NCI-H2196 treated with DMSO at 0.1 percent for 48 hours (cell line): ENCODE measurements around the gene ZNF554.

ENCODE experiments used
- DNase-seq: peaks from one replicate; lab custom pipeline; 2025; ENCODE audit not compliant: unreplicated experiment; lab: John Stamatoyannopoulos, UW

Gene ZNF554

DNA sequence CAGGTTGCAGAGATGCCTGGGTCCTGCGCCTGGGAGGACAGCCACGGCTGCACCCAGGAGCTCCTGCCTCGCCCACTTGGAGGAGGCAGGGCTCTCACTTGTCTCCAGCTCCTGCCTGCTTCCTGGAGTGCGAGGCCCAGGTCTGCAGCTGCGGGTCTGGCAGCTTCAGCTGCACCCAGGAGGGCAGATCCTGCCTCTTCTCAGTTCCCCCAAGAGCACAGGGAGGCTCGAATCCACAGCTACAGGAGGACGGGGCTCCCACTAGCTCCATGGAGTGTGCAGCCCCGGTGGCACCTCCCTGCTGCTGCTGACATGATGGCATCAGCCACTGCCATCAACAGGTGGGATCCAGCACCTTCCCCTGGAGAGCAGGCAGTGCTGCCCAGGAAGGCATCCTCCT, 4.5 kb downstream of the ZNF554 start:
- no peak for DNase-seq

DNA sequence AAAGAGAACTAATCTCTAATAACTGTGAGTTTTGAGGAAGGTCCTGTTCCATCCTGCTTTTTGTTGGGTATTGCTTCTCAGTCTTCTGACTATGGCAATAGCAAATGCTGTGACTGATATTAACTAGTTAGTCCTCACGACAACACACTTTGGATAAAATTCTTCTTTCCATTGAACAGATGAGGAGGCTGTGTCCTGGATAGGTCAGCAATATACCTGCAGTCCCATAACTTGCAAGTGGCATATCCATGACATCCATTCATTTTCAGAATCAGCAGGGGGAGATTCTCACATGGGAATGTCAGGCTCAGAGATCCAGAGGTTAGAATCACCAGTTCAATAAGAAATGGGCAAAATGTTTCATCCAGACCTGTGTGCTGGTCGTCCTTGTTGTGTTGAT, 7.4 kb downstream of the ZNF554 start:
- no peak for DNase-seq

DNA sequence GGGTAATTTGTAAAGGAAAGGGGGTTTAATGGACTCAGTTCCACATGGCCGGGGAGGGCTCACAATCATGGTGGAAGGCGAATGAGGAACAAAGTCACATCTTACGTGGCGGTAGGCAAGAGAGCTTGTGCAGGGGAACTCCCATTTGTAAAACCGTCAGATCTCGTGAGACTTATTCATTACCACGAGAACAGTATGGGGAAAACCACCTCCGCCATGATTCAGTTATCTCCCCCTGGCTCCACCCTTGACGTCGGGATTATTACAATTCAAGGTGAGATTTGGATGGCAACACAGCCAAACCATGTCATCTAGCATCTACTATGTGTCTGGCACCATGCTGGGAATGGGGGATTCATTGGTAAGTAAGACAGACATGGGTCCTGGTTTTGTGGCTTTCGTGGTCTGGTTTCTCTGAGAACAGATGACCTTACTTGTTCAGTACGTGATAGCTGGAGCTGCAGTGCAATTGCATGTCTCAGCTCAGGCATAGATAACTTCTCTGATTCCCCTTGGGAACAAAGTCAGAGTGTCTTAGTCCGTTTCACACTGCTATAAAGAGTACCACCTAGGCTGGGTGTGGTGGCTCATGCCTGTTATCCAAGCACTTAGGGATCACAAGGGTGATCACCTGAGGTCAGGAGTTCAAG, 8.3 kb downstream of the ZNF554 start:
- no peak for DNase-seq

DNA sequence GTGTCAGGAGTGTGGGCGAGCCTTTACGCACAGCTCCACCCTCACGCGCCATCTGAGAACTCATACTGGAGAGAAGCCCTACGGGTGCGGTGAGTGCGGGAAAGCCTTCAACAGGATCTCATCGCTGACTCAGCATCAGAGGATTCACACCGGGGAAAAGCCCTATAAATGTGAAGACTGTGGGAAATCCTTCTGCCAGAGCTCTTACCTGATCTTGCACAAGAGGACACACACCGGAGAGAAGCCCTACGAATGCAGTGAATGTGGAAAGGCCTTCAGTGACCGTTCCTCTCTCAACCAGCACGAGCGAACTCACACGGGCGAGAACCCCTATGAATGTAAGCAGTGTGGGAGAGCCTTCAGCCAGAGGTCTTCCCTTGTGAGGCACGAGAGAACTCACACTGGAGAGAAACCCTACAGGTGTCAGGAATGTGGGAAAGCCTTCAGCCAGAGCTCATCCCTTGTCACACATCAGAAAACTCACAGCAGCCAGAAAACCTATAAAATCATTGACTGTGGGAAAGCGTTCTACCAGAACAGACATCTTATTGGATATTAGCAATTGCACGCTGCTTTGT, 14.7 kb downstream of the ZNF554 start:
- DNase-seq = no peak

- no peak for DNase-seq
Observed at GRCh38 chr19:2837430-2837829, 17.8 kb downstream of the ZNF554 start.

DNA sequence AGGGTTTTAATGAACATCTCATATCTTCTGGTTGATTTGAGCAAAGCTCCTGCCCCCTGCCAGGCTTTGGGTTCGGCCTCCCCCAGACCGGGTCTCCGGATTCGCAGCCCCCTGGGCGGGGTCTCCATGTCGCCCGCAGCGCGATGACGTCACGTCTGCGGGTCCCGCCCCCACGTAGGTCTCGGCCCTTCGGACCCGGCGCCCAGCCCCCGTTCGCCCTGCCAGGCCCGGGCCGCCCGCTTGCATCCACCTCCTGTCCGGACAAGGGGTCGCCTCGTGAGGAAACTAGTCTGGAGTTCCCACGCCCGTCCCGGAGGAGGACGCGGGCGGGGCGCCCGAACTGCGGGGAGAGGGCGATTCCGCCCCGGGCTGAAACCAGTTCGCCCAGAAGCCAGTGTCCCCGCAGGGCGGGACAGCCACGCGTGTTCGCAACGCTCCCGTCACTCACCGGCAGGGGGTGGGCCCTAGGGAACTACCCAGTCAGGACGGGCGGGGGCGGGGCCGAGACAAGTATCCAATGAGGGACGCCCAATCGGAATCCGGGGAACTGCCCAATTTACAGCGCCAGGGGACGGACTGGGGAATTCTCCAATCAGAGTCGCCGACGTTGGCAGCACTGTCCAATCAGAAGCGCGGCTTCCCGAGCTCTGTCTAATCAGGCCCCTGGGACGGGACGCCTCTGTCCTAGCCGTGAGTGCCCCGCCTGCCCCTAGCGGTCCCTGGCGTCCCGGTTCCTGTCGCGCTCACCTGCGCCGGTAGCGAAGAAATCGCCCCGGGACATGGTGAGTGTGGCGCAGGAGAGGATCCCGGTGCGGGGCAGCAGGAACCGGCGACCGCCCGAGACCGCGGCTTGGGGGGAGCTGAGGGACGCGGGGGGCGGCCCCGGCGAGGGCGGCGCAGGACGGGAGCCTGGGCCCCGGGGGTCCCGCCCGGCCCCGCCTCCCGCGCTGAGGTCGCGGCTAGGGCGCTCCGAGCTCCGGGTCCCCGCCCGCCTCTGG, 21.4 kb downstream of the ZNF554 start, which contains the start of gene ZNF555:
Gene ZNF555, plus strand, starts transcription at position 682 of the 998 bp plus-strand sequence. Its CDS starts 98 bp downstream, at position 780.
- peak; percentile 96 for DNase-seq

- DNase-seq = no peak
Observed at GRCh38 chr19:2841855-2842574, 22.3 kb downstream of the ZNF554 start.

DNA sequence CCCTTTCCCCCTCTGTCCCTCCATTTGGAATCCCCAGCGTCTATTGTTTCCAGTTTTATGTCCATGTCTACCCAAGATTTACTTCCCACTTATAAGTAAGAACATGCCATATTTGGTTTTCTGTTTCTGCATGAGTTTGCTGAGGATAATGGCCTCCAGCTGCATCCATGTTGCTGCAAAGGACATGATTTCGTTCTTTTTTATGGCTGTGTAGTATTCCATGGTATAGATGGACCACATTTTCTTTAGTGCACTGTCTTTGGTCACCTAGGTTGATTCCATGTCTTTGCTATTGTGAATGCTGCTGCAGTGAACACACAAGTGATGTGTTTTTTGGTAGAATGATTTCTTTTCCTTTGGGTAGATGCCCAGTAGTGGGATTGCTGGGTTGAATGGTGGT, 25.4 kb downstream of the ZNF554 start:
- no peak for DNase-seq

DNA sequence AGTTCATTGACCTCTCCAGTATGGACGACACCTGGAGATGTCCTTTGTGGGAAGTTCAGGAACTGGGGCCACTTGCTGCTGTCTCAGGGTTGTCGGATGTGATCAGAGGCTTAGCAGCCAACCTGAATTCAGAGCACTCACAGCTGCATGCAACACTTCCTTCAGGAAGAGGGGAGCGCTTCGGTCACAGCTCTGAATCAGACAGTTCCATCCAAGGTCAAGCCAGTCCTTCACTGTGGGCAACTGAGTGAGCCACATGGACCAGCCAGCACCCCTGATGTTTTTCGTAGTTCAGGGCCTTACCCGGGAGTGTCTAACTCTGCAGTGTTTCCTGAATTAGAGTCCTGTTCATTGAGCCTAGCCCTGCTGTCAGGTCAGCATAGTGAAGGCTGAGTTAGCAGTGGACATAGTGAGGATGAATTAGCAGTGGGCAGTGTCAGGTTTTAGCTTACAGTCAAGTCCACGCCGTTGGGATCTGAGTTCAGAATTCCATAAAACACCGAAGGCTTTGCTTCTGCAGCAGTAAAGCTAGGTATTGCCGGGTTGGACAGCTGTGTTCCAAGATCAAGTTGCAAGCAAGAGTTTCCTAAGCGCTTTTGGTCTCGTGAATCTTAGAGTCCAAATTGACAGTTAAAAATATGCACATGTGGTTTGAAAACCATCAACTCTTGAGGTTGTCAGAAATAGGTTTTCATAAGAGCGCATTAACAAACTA, 26.7 kb downstream of the ZNF554 start:
- no peak for DNase-seq

DNA sequence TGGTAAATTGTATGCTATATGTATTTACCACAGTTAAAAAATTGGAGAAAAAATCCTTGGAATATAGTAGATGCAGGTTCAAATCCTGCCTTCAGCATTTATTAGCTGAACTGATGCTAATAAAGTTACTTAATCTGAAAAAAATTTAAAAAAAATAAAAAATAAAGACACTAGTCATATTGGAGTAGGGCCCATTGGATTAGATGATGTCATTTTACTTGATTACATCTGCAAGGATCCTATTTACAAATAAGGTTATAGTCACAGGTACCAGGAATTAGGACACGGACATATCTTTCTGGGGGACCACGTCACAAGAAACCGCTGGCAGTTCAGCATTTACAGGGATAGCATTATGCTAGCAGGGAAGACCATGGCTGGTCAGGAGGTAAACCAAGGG, 27.8 kb downstream of the ZNF554 start:
- no peak for DNase-seq

DNA sequence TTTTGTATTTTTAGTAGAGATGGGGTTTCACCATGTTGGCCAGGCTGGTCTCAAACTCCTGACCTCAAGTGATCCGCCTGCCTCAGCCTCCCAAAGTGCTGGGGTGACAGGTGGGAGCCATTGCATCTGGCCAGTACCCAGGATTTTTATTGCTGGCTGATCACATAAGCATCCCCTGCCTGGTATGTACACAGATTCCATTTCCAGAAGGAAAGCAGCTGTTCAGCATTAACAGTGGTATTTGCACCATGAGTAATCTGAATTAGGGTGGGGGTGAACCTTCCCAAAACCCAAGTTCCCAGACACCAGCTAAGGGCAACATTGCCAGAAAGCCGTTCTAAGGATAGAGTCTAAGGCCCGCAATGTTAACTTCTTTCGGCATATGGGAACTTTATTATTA, 28.9 kb downstream of the ZNF554 start:
- DNase-seq = no peak

DNA sequence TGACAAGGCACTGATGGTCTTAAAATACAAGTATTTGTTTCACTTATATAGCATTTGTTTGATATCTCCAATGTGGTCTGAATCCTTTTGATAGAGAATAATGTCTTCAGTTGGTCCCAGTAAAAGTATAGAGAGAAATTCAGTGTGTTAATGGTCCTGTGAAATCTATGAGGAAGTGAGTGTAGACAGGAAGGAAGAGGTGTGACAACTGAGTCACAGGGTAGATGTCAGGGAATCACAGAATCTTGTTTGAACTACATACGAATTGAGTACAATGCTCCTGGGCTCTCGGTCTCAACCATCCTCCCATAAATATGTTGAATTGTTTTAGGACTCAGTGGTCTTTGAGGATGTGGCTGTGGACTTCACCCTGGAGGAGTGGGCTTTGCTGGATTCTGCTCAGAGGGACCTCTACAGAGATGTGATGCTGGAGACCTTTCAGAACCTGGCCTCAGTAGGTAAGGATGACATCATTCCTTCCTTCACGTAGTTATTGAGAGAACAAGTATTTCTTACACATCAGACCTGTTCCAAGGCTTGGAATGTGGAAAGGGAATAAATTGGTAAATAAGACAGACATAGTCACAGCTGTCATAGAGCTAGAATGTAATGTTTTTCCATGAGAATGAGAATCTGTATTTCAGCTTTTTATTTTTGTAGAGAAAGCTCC, 30.7 kb downstream of the ZNF554 start:
- no peak for DNase-seq

GRCh38 chr19:2852598-2852997, 32.9 kb downstream of the ZNF554 start:
- DNase-seq = no peak

DNA sequence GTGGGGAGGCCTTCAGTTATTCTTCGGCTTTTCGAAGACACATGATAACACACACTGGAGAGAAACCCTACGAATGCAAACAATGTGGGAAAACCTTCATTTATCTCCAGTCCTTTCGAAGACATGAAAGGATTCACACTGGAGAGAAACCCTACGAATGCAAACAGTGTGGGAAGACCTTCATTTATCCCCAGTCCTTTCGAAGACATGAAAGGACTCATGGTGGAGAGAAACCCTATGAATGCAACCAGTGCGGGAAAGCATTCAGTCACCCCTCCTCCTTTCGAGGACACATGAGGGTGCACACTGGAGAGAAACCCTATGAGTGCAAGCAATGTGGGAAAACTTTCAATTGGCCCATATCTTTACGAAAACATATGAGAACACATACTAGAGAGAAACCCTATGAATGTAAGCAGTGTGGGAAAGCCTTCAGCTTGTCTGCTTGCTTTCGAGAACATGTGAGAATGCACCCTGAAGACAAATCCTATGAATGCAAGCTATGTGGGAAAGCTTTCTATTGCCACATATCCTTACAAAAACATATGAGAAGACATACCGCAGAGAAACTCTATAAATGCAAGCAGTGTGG, 33.4 kb downstream of the ZNF554 start:
- no peak for DNase-seq

DNA sequence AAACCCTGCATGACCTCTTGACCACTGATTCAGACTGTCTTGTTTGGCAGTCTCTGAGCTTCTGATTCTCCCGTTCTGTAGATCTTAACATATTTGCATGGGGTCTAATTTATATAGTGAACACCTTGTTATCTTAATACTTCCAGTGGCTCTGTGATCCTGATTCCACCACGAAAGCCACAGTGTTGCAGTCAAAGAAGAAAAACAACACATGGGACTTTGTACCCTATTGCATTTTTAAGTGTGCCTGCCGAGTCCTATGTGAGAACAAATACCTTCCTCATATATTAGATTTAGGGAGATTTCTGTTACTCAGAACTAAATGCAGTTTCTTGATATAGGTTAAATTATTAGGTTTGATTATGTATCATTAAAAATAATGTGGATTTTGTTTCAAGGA, 35.2 kb downstream of the ZNF554 start:
- DNase-seq = no peak

DNA sequence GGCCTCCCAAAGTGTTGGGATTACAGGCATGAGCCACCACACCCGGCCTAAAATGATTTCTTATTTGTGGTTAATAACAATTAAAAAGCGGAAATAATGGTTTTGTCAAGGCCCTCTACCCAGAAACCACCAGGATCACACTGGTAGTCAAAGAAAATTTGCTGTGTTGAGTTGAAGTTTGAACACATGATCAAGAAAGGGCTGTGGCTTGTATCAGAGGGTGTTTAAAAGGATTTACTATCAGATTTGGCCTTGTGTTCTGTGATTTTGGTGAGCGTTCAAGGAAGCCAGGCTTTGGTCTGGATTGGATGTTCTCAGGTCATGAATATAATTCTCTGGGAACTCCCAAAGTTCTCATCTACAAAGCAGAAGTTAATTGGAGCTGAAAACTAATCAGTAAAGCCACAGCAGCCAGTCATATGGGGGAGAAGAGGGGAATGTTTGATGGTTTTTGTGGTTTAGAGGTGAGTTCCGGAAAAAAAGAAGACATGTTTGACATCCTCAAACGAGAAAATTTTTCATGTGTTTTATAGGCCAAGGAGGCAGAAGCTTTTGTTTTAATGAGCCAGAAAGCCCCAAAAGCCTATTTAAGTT, 36.9 kb downstream of the ZNF554 start:
- DNase-seq = no peak

DNA sequence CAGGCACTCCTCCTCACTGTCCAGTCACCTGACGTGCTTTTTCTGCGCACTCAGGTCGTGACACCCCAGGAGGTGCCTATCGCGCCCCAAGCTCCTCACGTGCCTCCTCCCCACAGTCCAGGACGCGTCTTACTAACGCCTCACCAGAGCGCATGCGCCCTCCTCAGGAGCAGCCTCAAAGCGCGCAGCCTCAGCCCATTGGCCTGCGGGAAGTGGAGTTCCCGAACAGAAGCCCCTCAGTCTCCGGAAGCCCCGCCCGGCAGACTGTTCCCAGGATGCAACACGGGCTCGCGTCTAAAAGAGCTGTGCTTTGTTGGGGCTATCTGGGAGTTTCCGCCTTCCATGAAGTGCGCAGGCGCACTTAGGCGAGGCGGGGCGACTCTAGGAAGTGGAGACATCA, 39.2 kb downstream of the ZNF554 start:
- DNase-seq = no peak

GRCh38 chr19:2863816-2864215, 44.1 kb downstream of the ZNF554 start:
- no peak for DNase-seq
